HepG2 (cell line): ENCODE measurements around the gene PPOX. TPM values are rescaled to one million over a fixed set of nuclear protein-coding genes. Genes with fewer than 3 reads are reported as not detected.

Experiments
- ATF5 ChIP-seq: sonication (generic); formaldehyde crosslinking; IDR thresholded peaks from 2 replicates; pipeline ENCODE4 v1.4.0; 2020; ENCODE audit warnings: mild to moderate bottlenecking, low read depth, missing genetic modification reagents
- DRAP1 ChIP-seq: IDR thresholded peaks from 2 replicates; pipeline ENCODE4 v1.6.1; 2016; ENCODE audit warnings: missing genetic modification reagents, missing compliant biosample characterization
- EEA1 ChIP-seq: sonication (generic); formaldehyde crosslinking; IDR thresholded peaks from 2 replicates; pipeline ENCODE4 v1.5.1; 2020; ENCODE audit warnings: mild to moderate bottlenecking, missing genetic modification reagents, borderline replicate concordance
- KLF6 ChIP-seq: IDR thresholded peaks from 2 replicates; pipeline ENCODE4 v1.8.0; 2016; ENCODE audit warnings: missing biosample characterization, missing genetic modification reagents
- LCORL ChIP-seq, 2 experiments: fragments of 450-650 bp in 1 of 2; sonication (generic) in 1 of 2; formaldehyde crosslinking in 1 of 2; IDR thresholded peaks; 2 replicates each; pipeline versions ENCODE4 v1.5.0 to v1.6.1; 2017 to 2020; ENCODE audit warnings: antibody characterized with exemption in 1 of 2, missing genetic modification reagents in 1 of 2
- MAZ ChIP-seq, 2 experiments: sonication (generic) in 1 of 2; formaldehyde crosslinking in 1 of 2; IDR thresholded peaks; 2 replicates each; pipeline versions ENCODE4 v1.5.0 to v1.6.1; 2012 to 2020; ENCODE audit warnings: low read depth in 2 of 2, mild to moderate bottlenecking in 2 of 2, borderline replicate concordance in 1 of 2, improper control_type of control experiment in 1 of 2, low read length in 1 of 2, missing genetic modification reagents in 1 of 2, moderate library complexity in 1 of 2
- NFKB2 ChIP-seq: sonication (generic); formaldehyde crosslinking; IDR thresholded peaks from 2 replicates; pipeline ENCODE4 v1.4.0; 2020; ENCODE audit warnings: missing genetic modification reagents, borderline replicate concordance
- NR1H2 ChIP-seq: sonication (generic); formaldehyde crosslinking; IDR thresholded peaks from 2 replicates; pipeline ENCODE4 v1.8.1; 2022; ENCODE audit warnings: low read depth, missing genetic modification reagents, borderline replicate concordance
- SAP130 ChIP-seq: IDR thresholded peaks from 2 replicates; pipeline ENCODE4 v1.6.1; 2016; ENCODE audit warnings: low read depth
- SNAPC5 ChIP-seq: sonication (generic); formaldehyde crosslinking; IDR thresholded peaks from 2 replicates; pipeline ENCODE4 v1.8.1; 2023; ENCODE audit warnings: mild to moderate bottlenecking, missing genetic modification reagents, borderline replicate concordance
- ZFP1 ChIP-seq: IDR thresholded peaks from 2 replicates; pipeline ENCODE4 v1.6.1; 2016
- ZFX ChIP-seq: sonication (generic); formaldehyde crosslinking; IDR thresholded peaks from 2 replicates; pipeline ENCODE4 v1.4.0; 2020; ENCODE audit warnings: mild to moderate bottlenecking, low read depth, missing genetic modification reagents, moderate library complexity
- ZNF496 ChIP-seq: sonication (generic); formaldehyde crosslinking; IDR thresholded peaks from 2 replicates; pipeline ENCODE4 v1.8.1; 2023; ENCODE audit warnings: mild to moderate bottlenecking, moderate library complexity, missing genetic modification reagents; ENCODE audit not compliant: insufficient replicate concordance
- ZNF740 ChIP-seq: sonication (generic); formaldehyde crosslinking; IDR thresholded peaks from 2 replicates; pipeline ENCODE4 v1.4.0; 2020; ENCODE audit warnings: missing genetic modification reagents
- polyA plus RNA-seq, 8 experiments: library from polyadenylated mRNA; depleted of rRNA in 3 of 8; stranded (reverse) in 7 of 8; unstranded in 1 of 8; fragments of >200 nt; fragmentation: Illumina TruSeq in 4 of 8; extraction: Trizol in 4 of 8; gene quantifications; 2 replicates each; pipeline versions ENCODE4 v1.2.1 to v1.2.3, GENCODE V29; 2011 to 2016; ENCODE audit warnings: low read depth in 4 of 8, missing spikeins in 1 of 8, mixed read lengths in 1 of 8; ENCODE audit not compliant: insufficient read depth in 1 of 8
- total RNA-seq, 5 experiments: library from RNA; depleted of rRNA; stranded (reverse); fragments of >200 nt; fragmentation: Illumina TruSeq; extraction: Trizol; gene quantifications; 2 replicates each; pipeline ENCODE4 v1.2.3, GENCODE V29; 2016; ENCODE audit warnings: low read depth in 1 of 5

Gene PPOX
- total and polyA plus RNA-seq, 2 of the 13 experiments (the other 11 are each of a cell fraction or from before 2014, with no cell fraction given), result 15.5 to 27.7 TPM

GRCh38 chr1:161209790-161210409 is 43.7 kb downstream of the PPOX start (continued):
- 0 out of 2 replicates have a peak, but pooled peaks have one; percentile 24 for TF ChIP-seq DRAP1 (CRISPR knock-in tag)
- peak; percentile 50; the same call in 1 of the 2 replicates for TF ChIP-seq SAP130 (CRISPR knock-in tag)
- no peak for TF ChIP-seq EEA1 (CRISPR knock-in tag)
- no peak for TF ChIP-seq NFKB2 (CRISPR knock-in tag)
- TF ChIP-seq ZNF740 (CRISPR knock-in tag), result 0 out of 2 replicates have a peak, but pooled peaks have one; percentile 60
- no peak for TF ChIP-seq ATF5
- TF ChIP-seq NR1H2 (CRISPR knock-in tag), result no peak
- no peak for TF ChIP-seq SNAPC5 (CRISPR knock-in tag)
- TF ChIP-seq MAZ (IDR thresholded peaks at IDR 0.05; ENCODE audit: borderline replicate concordance, low read depth, low read length), result peak; percentile 61
- TF ChIP-seq MAZ (CRISPR knock-in tag; IDR thresholded peaks at IDR 0.05; ENCODE audit: low read depth), result no peak; the same call in 1 of the 2 replicates
- TF ChIP-seq ZNF496 (CRISPR knock-in tag), result no peak
- 0 out of 2 replicates have a peak, but pooled peaks have one; percentile 24 for TF ChIP-seq KLF6
- no peak for TF ChIP-seq ZFP1
- TF ChIP-seq LCORL (IDR thresholded peaks at IDR 0.05), result no peak
- TF ChIP-seq LCORL (CRISPR knock-in tag; IDR thresholded peaks at IDR 0.05), result peak; percentile 42; the same call in 1 of the 2 replicates
- peak; percentile 42; the same call in 1 of the 2 replicates for TF ChIP-seq ZFX (CRISPR knock-in tag)
